ENCODE data around the gene MYH9.

MYH9 gene

GRCh38 chr22:36329254-36330078 lies 58.3 kb downstream of the MYH9 start:
- DNase-seq: peak; percentile 83

DNA sequence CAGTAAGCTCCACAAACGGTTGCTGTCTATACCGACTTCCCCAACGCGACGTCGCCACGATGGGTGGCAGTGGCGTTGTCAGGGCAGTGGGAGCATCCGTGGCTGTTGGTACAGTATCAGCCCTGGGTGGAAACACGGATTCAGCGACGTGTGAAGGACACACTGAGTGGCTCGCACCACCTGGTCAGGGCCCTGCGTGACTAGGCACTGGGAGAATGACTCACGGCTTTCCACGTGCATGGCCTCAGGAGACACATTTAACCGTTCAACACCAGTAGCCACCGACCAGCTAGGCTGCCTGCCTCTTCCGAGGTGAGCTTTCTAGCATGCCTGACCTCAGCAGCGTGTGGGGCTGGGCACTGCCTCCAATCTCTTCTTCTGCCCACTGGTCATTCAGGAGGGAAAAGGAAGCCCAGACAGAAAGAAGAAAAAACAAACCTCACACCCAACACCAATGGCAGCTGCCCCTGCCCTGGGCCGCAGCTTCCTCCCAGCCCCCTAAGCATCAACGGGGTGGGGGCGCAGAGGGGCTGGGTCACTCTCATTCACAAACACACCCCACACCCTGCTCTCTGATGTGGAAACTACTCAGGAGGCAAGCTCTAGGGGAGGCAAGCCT lies 59.0 kb downstream of the MYH9 start:
- DNase-seq: no peak

GRCh38 chr22:36327922-36328551 lies 59.7 kb downstream of the MYH9 start:
- DNase-seq: no peak

GRCh38 chr22:36326178-36327161 lies 61.3 kb downstream of the MYH9 start:
- no peak for DNase-seq

DNA sequence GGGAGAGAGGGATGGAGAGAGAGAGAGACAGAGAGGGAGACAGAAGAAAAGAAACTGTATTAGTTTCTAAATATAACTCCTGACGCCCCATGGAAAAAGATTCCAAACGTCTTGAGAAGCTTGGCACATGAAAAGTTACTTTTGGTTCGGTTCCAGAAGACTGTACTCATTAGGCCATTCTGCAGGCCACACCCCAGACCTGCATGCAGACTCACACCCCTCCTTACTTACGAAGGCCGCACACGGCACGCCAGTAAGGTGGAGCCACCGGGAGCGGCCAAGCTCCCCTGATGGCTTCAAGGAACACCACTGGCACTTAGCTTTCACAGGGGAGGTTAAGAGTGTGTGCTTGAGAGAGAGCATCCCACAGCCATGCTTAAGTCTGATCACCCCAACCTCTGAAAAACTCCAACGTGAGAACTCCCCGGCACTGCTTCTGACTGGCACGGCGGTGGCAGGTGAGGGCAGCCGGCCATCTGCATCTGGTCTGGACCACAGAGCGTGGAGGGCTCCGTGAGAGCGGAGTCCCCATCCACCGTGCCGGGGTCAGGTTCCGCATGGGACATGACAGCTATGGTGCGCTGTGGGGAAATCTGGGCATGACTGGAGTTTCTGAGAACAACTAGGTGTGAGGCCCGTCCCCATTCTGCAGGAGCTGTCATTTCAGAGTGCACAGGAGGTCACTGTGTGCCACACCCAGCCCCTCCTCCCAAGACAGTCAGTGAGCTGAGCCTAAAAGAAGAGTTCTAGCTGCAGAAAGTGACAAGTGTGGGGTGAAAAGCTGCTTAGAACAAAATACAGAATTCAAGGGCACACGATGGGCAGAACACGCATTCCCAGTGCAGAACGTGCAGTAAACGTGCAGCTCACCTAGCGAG lies 62.4 kb downstream of the MYH9 start:
- no peak for DNase-seq

DNA sequence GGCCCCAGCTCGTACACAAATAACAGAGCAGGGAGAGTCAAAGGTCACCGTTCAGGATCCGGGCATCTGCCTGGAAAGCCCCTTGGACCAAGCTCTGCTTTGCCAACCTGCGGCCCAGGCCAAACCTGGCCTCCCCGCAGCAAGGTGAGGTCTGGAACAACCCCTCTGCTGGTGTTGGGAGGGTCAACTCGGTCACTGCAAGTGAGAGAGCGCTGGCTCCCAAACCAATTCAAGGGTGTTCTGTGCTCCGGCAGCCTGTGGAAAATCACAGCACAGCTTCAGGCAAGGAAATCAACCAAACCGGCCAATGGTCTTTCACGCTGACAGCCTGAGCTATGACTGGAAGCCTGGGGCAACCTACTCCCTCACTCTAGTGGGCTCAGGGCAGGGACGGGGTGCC lies 63.4 kb downstream of the MYH9 start:
- DNase-seq: no peak

DNA sequence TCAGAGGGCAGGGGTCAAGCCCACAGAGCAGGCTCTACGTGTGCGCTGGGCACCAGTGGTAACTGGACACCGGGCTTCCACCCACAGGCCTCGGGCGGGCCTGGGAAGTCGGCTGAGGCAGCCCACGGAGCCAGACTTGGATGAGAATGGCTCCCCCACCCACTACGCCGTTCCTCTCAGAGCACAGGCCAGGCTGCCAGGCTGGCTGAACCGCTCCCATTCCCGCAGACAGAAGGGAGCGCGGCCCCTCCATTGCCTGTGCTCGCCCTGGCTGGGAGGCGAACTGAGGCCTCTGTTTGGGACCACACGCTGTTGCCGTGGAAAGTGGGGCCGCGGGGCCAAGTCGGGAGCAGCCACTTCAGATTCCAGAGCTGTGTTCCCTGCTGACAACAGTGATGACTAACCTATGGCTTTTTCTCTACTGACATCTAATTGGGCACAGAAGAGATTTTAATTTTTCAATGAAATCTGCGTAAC lies 63.9 kb downstream of the MYH9 start:
- DNase-seq: no peak

- no peak for DNase-seq
Observed at GRCh38 chr22:36323182-36323854, 64.4 kb downstream of the MYH9 start.

DNA sequence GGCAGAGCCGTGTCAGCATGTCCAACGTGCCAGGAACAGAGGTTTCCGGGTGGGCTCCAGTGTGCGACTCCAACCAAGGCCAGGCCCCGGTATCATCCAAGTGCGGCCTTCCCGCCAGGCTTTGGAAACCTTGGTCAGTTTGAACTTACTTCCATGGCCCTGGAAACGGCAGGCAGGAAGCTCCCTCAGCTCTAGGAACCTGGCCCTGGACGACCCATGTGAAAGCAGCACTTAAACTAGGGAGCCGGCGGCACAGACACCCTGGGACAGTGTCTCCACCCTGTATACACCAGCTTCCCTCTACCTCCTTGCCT lies 65.2 kb downstream of the MYH9 start:
- no peak for DNase-seq

DNA sequence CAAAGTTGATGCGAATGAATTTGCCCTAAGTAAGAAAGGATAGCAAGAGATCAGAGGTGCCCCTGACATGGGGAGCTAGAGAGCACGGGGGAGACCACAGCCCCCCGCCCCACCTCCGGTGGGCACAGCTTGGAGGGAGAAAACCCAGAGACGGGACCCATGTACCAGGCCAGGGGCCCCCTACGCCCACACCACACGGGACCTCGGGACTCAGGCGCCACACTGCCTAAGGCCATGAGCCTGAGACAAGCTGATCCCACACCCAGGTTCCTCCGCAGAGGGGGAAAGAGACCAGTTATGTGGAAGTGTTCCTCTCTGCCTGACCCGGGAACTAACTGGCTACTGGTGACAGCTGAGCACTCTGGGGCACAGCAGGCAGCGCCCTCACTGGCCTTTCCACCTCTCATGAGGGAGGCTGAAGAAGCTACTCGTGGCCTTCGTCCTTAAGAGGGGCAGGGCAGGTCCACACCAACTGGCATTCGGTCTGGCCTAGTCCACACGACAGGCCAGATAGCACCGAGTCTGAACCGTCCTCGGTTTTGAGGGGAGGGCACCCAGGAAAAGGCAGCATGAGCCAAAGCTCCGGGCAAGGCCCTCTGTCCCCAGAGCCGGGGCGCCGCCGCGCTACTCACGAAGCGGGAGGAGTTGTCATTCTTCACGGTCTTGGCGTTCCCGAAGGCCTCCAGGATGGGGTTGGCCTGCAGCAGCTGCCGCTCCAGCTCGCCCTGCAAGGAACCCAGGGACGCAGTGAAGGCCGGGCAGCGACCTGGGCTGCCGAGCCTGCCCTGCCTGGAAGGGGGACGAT lies 65.8 kb downstream of the MYH9 start:
- no peak for DNase-seq

DNA sequence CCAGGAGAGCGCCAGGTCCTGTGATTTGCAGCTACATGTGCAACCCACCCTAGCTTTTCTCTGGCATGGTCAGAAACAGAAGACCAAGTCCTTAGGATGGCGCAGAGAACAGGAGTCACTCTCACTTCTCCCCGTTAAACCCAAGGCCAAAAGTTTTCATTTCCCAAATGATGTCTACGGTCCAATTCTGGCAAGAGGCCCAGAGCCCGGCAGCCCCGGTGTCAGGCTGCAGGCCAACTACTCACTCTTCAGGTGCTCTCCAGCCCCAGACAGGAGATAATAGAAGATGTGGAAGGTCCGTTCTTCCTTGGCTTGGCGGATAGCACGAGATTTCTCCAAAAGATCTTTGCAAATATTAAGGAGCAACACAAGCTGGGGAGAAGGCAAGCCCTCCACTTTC lies 67.2 kb downstream of the MYH9 start:
- no peak for DNase-seq

DNA sequence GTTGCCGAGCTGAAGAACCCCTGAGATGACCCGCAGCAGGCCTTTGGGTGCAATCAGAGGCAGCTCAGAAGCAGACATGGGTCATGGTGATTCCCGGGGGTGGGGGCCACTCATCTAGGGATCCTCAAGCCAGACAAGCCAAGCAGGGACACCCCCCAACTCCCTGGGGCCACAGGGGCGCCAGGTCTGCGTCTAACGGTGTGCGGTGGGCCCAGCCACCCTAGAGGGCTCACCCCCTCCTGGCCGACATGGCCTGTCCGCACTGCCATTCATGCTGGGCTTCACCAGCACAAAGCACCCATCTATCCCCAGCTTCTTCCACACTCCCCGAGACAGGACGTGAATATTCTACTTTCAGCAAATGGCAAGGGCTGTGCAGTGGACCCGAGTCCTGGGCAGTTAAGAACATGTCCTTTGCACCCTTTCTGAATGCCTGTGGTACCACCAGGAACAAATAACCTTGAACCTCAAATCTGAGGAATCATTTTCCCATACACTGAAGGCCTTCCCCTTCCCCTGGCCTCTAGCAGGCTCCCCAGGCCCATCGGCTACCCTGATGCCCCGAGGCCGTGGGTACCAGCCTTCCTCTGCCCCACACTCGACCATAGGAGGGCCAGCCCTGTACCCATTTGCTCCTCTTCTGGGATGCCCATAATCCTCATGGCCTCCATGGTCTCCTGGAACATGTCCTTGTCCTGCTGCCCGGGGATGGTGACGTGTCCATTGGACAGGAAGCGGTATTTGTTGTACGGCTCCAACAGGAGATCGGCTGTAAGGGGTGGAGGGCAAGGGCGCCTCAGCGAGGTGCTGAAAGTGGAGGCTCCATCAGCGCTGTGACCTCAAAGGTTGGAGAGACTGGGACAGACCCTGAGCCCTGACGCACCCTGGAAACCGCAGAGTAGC lies 67.9 kb downstream of the MYH9 start:
- no peak for DNase-seq

DNA sequence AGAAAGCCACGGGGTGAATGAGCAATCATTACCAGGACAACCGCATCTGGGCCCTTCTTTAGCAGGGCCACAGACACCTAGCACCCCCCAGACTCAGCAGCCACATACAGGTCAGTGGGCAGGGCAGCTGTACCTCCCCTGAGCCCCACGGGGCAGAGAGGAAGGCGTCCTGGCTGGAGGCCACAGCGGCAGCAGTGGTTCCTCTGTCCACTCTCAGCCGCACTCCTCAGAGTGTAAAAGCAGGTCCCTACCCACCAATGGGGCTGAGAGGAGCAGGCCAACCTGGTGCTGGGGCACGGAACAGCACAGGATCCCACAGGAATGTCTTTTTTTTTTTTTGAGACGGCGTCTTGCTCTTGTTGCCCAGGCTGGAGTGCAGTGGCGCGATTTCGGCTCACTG lies 69.3 kb downstream of the MYH9 start:
- no peak for DNase-seq

DNA sequence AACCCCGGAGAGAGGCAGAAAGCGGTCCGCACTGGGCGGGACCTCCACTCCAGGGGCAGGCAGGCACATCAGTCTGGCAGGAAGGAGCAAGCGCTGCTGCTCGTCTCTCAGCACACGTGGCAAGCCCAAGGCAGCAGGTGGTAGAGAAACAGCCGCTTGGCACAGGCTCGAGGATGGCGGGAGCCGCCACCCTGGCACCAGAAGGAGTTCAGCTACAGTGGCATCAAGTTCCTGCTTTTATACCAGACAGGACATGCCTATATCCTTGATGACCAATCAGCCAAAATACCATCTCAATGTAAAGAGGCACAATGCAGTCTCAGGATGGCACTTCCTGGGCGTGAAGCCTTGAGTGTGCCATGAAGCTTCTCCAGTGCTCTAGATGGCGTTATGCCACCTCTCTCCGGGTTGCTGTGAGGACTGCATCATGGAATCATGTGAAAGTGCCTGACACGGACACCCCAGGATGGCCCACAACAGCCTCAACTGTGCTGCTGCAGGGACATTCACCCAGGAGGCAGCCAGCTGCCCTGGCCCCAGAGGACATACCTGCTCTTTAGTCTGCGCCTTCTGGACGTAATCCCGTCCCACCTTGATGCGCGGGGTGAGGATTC lies 70.0 kb downstream of the MYH9 start:
- no peak for DNase-seq

- no peak for DNase-seq
Observed at GRCh38 chr22:36316419-36316818, 71.3 kb downstream of the MYH9 start.

- DNase-seq: no peak
Observed at GRCh38 chr22:36315325-36315724, 72.4 kb downstream of the MYH9 start.

- no peak for DNase-seq
Observed at GRCh38 chr22:36311386-36312085, 76.2 kb downstream of the MYH9 start.

DNA sequence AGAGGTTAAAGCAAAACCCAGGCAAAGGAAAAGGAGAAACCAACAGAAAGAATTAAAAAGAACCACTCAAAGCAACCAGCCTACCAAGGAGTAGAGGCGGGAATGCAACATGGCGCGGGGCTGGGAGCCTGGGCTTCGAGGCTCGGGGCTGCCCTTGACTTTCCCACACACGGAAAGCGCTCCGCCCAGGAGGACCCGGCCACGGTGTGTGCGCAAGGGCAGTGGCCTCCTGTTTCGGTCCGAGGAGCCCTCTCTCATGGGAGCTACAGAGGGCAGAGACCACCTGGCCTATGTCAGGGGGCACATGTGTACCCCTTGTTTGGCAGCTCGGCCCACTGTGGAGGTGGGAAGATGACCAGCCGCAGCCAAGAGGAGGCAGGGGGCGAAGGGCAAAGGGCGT lies 78.9 kb downstream of the MYH9 start:
- DNase-seq: no peak

Measured in activated naive CD4-positive, alpha-beta T cell treated with anti-CD3 and anti-CD28 coated beads, Interleukin-2, amount 50 U/mL, for 16 hours (primary cell).